CMK (cell line): Measurements from ENCODE around the gene ZNF710.

Experiments used
- DNase-seq: peaks from one replicate; pipeline ENCODE4 v3.0.0-alpha.2; 2010; ENCODE audit warnings: low read depth

ZNF710 gene

DNA sequence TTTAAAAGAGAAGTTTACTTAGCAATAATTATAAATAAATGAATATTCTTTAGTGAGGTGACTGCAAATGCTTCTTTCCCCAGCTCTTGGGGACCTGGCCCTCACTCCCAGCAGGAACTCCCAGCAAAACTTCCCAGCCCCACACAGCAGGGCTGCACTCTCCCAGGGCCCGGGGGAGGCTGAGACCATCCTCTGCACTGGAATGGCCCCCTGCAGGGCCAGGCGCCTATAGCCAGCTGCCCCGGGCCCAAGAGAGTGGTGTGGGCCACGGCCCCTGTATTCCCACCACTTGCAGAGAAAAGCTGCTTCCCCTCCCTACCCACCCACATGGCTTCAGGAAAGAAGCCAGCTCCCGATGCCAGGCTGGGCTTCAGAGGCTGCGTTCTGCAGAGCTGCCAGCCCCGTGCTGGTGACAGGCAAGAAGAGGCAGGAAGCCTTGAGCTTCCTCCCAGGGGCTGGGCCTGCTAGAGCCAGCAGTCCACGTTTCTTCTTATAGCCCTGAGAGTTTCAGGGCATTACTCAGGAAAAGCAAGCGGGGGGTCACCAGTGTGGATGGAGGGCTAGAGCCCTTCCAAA, 81.1 kb downstream of the ZNF710 start:
- DNase-seq: no peak

DNA sequence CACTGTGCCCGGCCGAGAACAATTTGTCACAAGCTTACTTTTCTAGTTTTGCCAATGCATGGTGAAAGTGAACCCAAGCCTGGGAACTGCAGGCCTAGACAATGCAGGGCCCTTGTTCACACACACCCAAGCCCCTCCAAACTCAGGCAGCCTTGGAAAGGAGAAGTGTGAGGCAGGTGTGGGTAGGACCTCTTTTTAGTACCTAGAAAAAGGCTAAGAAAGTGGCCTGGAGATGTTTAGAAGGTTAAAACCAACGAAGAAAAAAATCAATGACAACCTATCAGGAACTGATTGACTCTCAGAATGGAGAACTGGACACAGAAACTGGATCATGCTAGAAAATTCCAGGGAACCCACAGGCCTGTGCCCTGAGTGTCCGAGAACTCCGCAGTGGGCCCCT, 82.3 kb downstream of the ZNF710 start:
- DNase-seq: no peak

DNA sequence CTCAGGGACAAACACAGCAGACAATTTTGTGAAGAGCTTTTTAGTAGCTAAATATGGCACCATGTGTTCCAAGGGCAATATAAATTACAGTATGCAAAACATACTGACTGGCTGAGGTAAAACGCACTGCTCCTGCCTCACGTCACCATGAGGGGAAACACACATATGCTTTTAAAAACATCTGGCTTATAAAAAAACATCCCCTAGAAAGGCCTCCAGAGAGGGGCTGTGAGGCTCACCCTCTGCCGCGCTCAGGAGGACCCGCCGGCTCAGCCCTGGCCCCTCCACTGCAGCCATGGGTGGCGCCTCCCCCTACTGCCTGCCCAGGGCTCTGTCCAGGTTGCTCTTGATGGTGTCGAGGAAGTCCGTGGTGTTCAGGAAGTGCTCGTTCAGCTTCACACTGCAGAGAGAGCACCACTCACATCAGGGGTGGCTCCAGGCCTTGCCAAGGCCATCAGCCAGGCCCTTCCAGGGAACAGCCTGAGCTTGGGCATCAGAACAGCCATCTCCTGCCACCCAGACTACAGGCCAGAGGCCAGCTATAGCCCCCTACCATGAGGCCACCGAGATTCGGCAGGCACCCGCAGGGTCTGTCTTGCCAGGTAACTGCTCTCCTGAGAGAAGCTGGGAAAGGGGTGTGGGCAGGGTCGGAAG, 83.0 kb downstream of the ZNF710 start:
- no peak for DNase-seq

DNA sequence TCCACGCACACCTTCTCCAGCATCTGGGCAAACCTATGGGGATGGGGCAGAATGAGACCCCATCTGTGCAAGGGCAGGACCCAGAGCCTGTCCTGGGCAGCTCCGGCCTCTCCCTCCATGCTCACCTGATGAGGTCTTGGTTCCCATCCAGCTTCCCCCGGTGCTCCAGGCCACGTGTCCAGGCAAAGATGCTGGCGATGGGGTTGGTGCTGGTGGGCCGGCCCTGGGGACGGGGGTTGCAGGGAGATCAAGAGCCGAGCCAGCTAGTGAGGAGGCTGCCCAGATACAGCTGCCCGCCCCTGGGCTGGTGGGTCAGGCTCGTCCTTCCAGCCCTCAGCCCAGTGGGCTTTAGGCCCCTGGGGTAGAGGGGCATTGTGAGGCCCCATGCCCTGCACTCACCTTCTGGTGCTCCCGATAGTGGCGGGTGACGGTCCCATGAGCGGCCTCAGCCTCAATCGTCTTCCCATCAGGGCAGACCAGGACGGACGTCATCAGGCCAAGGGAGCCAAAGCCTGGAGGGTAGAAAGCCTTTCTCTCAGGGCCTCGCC, 83.8 kb downstream of the ZNF710 start:
- DNase-seq: no peak

DNA sequence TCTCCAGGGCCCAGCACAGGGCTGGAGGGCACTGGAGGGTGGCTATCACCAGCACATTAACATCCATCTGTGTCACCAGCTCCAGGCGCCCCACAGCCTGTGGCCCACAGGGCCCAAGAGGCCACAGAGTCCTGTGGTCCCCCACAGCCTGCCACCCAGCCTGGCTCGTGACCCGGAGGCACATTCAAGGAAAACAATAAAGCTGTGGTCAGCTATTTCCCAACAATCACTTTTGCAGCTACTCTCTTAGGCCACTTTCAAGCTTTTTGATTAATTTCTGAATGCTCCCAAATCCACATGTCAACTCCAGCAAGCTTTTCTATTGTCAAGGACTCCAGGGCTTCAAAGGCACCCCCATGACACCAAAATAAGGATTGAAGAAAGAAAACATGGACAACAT, 84.4 kb downstream of the ZNF710 start:
- no peak for DNase-seq

DNA sequence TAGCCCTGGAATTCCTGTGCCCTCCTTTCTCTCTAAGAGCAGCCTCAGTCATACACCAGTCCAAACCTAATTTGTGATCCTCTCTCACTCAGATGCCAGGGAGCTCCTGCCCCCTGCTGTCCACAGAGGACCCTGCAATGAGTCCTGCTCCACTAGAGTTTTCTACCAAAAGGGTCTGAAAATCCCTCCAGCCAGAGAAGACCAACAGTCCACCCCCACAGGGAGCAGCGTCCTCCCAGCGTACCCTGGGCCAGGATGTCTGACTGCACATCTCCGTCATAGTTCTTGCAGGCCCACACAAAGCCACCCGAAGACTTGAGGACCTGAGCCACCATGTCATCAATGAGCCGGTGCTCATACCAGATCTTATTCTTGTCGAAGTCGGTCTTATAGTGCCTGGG, 85.7 kb downstream of the ZNF710 start:
- no peak for DNase-seq

DNA sequence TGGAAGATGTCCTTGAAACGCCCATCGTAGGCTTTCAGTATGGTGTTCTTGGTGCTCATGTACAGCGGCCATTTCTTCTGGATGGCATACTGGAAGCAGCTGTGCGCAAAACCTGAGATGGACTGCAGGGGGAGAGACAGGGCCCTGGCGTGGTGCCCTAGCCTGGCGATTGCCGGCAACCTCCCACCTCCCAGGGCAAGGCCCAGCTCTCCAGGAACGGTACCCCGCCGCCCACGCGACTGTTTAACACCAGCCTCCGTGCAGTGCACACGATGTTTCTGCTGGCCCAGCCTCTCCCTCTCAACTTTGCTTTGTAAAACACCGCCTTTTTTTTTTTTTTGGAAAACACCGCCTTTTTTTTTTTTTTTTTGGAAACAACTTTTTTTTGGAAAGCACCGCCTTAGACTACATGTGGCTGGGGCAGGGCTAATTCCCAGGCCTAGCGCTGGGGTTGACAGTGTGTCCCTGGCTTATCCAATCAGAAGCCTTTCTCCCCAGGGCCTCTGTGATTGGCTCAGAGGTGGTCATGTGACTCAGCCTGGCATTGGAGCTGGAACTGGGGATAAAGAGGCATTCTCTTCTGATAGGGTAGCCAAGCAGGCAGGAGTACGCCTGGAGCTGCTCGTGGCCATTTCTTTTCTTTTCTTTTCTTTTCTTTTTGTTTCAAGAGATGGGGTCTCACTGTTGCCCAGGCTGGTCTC, 86.5 kb downstream of the ZNF710 start:
- no peak for DNase-seq

DNA sequence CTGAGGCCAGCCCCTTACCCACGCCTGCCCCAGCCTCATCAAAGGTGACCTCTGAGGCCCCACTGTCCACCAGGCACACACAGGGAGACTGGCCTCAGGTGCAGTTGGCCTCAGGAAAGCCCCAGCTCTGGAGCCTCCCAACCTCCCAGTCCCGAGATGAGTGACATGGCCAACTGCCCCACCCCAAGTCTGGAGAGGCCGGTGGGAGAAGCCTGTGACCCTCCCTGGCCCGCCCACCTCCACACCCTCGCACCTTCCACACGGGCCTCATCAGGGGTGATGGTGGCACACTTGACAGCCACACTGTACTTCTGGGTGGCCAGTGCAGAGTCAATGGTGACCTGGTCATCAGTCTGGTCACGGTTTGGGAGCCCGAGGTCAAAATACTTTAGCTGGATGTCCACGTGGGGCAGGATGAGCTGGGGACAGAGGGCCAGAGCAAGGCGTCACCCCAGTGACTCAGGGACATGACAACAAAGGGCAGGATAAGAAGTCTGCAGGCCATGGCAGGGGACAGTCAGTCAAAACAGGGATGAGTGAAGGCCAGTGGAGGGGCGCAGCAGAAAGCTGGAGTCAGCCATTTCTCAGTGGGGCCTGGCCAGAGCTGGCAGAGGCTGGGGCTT, 89.2 kb downstream of the ZNF710 start:
- no peak for DNase-seq

DNA sequence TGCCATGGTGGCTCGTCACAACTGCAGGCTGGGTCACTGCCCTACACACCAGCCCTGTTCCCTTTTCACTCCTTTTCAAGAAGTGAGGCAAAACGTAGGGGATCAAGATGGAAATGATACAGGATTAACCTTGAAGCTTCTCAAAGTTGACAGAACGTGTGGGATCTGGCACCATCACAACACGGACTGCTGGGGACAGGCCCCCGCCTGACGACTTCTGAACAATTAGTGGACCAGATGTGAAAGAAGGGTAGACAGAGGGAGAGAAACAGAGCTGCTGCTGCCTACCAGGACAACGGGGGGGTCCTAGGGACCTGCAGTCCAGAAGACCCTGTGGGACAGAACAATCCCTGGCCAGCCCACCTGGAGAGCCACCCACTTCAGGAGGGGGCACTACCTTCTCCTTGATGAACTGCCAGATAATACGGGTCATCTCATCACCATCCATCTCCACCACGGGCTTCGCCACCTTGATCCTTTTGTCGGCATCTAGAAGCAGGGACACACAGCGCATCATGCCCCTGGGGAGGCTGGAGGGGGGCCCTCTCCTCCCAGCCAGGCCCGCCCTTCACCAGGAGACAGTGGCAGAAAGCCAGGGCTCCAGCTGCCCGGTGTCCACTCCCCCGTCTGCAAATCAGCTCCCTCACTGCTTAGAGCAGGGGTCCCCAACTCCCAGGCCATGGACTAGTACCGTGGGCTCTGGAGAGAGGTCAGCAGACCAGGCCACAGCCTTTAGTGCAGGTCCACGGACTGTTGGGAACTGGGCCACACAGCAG, 90.2 kb downstream of the ZNF710 start:
- no peak for DNase-seq

DNA sequence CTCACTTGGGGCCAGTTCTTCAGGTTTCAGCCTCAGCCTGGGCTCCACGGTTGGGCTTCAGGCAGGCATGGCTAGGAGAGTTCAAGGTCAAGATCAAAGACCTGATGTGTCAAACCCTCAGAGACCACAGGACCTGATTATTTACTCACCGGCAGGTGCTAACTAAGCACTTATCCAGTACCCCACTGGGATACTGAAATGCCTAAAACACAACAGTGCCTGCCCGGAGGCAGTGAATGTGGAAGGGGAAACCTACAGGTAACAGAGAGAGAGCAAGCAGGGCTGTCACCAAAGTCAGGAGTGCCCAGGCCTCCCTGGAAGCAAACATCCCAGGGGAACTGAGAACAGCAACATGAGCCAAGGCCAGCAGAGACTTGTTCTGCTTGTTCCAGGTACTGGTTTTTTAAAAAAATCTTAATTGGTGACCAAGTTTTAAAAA, 94.4 kb downstream of the ZNF710 start:
- no peak for DNase-seq

DNA sequence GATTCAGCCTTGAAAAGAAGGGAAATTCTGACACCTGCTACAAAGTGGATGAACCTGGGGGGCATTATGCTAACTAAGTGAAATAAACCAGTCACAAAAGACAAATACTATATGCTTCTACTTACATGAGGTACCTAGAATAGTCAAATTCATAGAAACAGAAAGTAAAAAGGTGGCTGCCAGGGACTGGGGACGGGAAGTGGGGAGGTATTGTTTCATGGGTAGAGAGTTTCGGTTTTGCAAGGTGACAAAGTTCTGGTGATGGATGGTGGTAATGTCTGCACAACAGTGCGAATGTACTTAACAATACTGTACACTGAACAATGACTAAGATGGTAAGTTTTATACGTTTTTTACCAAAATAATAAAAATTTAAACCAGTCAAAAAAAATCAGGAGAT, 96.4 kb downstream of the ZNF710 start:
- DNase-seq: no peak

DNA sequence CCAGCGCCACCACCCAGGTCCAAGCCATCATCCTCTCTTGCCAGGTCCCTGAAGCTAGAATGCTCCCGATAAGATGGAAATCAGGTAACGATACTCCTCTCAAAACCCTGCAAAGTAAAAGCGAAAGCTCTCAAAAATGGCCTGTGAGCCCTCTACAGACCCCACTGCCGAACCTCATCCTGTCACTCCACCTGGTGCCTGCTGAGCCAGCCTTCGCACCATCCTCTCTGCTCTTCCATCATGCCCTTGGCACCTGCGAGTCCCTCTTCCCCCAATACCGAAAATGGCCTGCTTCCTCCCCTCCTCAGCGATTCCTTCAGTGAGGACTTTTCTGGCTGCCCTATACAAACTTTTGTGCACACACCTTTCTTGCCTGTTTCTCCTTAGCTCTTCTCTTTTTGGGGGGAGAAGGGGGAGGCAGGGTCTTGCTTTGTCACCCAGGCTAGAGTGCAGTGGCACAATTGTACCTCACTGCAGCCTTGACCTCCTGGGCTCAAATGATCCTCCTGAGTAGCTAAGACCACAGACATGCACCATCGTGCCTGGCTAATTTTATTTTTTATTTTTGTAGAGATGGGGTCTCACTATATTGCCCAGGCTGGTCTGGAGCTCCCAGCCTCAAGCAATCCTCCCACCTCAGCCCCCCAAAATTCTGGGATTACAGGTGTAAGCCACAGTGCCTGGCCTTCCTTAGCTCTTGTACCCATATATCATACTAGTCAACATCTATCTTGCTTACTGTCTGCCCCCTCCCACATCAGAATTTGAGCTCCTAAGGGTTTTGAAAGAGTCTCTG, 98.1 kb downstream of the ZNF710 start:
- DNase-seq: no peak

DNA sequence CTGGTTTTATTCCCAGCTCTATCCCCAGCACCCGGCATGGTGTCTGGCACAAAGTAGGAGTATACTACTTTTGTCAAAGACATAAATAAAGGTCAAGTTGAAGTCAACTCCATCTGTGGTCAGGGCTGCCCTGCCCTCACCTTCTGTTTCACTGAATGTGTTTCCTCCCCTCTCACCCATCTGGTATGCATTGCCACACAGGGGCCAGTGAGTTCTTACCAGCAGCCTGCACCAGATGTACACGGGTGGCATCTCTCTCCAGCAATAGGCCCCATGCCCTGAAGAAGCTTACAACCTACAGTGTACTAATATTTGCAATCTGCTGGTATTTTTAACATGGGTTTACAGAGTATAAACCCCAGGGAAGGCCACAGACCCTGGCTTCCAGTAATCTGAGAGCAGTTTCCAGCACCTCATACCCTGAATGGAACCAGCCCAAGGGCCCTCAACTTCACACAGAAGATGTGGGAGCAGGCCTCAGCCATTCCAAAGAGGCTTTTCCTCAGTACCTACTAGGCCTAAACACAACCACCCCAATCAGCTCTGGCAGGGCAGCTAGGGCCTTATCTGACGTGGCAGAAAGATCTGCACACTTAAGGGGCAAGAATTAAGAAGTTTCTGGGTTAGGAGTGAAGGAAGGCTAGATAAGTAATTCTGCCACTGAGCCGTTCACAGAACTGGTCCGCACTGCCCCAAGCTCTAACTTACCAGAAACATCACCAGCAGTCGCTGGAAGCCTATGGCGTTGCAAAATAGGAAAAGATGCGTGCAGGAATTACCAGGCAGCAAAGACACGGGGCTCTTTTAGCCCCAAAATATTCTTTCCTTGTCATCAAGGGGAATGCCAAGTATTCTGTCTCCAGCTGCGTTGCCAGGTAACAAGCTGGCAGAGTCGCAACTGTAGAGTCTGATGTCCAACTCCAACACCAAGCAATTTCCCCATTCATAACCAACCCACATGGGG, 99.0 kb downstream of the ZNF710 start:
- no peak for DNase-seq

DNA sequence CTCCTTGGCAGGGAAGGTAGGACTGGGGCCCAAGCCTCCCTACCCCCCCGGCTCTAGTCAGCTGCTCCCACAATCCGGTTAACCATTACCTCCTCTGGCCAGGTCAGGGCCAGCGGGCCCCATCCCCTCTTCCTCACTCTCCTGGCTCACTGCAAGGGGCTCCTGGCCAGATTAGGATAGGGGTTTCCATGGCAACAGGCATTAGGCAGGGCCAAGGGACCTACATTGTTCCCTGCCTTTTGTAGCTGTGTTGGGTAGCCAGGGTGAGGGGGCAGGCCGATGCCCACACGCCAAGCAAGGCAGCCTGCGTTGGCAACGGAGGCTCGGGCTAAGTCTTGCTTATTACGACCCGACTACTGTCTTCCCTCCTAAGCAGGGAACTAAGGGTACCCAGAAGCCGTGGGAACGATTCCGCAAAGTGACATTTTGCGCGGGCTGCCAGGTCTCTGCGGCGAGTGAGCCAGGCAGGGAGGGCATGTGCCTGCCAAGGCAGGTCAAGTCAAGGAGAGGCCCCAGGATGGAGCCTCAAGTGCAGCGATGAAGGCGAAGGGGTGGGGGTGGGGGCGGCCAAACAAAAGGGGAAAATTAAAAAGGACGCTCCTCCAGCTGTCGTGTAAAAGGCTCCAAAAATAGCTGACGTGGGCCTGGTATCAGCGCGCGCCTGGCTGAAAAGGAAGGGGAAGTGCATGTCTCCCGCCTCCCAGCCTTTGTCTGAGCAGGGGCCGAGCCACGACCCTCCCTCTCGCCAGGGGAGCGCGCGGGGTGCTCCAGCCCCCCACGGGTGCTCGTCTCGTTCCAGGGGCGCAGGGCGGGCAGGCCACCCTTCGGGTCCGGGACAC, 100.2 kb downstream of the ZNF710 start:
- no peak for DNase-seq

DNA sequence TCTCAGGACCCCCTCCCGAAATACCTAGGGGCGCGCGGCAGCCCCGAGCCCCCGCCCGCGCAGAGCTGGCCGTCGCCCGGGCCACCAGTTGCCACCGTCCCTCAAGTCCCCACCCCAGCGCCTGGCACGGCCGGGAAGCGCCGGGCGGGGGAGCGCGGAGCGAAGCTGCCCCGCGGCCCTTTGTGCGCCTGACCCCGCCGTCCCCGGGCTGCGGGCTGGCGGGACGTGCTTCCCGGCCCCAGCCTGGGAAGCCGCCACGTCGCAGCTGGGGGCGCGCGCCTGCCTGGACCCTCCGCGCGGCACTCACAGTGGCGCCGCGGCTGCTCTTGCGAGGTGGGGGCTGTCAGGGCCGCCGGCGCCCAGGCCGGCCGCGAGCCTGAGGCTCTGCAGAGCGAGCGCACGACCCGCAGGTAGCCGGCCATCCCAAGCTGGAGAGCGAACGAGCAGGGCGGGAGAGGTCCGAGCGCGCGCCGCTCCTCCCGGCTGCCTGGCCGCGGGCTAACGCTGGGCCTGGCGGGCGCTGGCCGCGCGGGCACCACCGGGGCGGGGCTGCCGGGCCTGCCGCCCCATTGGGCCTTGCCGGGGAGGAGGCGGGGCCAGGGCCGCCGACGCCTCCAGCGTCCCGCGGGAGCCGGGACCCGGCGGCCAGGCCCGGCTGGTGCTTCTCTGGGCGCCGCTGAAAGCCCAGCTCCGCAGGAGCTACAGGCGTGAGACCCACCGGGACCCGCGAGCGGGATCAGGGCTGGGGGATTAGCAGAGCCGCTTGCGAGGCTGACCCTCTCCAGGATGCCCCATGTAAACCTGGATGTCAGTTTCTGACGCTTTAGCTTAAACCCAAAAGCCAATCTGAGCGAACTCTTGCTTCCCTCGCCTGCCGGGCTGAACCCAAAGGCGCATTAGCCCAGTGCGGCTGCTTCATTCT, 101.1 kb downstream of the ZNF710 start, which contains the start of gene IDH2:
Gene IDH2, minus strand, starts transcription at position 500 of the 922 bp plus-strand sequence. Its CDS starts 78 bp downstream, at position 422.
- peak; percentile 57 for DNase-seq

DNA sequence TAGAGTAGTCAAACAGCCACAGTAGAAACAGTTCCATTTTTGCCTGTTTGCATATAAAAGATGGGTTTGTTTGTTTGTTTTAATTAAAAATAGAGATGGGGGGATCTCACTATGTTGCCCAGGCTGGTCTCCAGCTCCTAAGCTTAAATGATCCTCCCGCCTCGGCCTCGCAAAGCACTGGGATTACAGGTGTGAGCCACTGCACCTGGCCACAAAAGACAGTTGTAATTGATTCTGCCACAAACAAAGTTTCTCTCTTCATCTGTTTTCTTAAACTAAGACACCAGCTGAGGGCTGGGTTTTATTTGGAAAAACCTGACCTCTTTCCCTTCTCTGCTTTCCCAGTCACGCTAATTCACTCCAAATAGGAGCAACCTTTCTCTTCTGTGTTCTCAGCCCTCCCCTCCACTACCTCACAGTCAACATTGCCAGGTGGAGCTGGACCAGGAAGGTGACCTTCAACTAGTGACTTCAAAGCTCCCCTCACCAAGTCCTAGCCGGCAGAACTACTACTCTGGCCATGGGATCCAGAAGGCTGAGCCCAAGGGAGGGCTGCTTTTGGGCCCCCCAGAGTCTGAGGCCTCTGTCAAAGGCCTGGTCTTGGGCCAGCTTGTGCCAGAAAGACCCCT, 102.7 kb downstream of the ZNF710 start:
- DNase-seq: no peak

DNA sequence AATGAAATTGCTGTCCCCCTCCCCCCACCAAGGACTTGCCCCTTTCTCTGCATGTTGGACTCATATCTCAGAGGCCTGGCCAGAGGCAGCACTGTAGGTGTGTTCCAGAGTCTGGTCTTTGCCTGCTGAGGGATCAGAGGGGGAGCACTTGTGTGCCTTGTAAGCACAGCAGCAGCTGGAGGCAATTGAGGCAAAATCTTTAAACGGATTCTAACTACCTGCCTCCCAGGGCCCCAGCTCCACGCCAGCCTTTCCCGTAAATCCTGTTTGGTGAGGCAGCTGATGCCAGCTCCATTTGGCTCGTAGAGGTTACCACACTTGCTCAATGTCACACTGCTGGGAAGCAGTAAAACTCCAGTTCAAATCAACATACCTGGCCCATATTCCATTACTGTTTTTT, 103.4 kb downstream of the ZNF710 start:
- no peak for DNase-seq
